GM18519 (cell line): ENCODE data around the gene CLEC20A.
"Not testable (repeated sequence)": the region's sequence is repeated elsewhere in the genome, so short reads cannot be mapped to it uniquely, and the experiment has no call there.

ENCODE experiments used
- ATAC-seq: cut with Tn5 transposase; IDR thresholded peaks from one replicate; pipeline ENCODE4 v1.9.1; 2021; ENCODE audit warnings: mild to moderate bottlenecking, moderate library complexity; ENCODE audit not compliant: unreplicated experiment, low FRiP score

CLEC20A gene

DNA sequence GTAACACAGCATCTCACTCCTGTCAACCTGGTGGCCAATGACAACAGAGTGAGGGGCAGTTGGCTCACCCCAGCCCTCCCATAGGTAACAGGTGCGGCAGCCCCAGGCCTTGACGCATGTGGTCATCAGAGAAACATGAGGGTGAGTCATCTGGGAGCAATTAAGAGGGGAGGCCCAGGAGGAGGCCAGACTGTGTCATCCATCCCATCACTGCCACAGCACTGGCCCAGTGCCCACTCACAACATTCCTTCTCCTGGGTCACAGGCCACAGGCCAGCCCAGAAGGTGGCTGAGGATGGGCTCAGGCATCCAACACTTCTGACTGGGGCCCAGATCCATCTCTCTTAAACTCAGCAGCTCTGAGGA, 33.3 kb upstream of the CLEC20A start:
- no peak for ATAC-seq

DNA sequence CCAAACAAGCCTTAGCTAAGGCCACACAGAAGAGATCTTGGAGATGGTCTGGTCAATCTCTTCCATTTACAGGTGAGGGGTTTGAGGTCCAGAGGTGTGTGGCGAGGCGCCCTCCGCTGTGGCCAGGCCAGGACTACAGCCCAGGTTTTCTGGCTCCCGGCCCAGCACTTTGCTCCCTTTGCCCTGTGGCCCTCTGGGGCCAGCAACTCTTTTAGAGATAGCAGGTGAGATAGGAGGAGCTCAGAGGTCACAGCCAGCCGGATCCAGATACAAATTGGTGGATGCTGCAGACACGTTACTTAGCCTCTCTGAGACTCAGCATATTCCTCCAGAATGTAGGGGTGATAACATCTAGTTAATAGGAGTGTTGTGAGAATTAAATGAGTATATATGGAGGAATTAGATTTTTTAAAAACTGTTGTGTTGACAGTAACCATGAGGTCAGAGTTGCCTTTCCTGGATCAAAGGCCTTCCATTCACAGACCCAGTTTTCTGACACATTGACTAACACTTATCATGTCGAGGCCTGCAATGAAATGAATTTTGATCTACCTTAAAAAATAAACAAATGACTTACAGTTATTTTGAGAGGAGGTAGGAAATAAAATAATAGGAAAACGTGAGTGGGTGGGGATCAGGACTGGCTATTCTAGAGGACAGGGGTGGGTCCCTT, 32.7 kb upstream of the CLEC20A start:
- ATAC-seq, result no peak

DNA sequence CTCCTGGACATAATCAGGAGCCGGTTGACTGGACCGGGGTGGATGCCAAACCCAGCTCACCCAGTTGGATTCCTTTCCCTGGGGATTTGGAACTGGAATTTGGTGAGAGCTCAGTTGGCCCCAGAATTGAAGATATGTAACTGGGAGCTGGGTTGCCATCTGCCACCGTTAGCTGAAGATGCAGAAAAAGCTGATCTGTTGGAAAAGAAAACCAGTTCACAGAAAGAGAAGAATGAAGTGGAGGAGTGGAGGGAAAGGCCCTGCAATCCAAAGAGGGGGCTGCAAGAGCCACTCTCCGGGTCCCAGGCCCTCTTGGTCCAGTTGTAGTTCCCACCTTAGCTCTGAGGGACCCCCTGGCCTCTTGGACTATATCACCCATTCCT, 32.2 kb upstream of the CLEC20A start:
- no peak for ATAC-seq

DNA sequence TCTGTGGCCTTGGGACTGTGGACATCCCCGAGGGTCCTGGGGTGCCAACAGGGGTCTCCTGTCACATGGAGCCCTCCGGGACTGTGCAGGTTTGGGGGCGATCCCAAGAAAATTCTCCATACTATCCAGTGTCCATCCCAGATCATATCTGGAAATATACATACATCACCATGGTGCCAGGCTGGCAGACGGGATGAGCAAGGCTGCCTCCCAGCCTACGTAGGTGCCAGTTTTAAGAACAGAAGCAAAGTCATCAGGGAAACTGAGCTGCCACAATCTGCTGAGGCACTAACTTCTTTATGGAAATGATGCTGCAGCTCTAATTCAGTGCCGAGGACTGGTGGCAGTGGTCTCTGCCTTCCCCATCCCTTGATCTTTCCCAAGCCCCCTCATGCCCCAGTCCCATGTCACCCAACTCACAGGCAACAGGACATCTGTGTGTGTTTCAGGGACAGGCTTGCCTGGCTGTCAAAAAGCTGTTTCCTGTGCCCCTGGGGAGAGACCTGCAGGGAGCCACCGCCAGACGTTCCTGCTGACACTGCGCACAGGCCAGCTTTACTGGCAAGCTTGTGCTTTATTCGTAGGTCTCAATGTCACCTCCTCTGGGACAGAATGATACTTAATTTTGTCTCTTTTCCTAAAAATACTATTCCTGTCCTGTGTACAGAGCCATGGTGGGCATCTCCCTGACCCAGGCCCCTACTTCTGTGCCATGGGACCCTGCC, 31.6 kb upstream of the CLEC20A start:
- no peak for ATAC-seq

DNA sequence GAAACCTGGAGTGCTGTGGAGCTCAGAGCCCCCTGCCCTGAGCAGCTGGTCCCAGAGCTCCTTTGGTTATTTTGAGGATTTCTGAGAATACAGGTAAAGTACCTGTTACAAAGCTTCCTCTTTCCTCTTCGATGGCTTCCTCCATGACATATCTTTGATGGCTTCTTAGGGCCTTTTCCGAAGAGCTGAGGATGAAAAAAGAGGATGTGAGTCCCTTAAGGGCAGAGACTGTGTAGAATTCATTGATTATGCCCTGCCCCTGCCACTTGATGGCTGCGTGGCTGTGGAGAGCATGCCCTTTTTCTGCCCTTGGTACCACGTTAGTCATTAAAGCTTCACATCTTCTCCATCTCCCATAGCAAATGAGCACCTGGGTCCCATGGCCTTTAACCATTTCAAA, 30.4 kb upstream of the CLEC20A start:
- ATAC-seq, result no peak

DNA sequence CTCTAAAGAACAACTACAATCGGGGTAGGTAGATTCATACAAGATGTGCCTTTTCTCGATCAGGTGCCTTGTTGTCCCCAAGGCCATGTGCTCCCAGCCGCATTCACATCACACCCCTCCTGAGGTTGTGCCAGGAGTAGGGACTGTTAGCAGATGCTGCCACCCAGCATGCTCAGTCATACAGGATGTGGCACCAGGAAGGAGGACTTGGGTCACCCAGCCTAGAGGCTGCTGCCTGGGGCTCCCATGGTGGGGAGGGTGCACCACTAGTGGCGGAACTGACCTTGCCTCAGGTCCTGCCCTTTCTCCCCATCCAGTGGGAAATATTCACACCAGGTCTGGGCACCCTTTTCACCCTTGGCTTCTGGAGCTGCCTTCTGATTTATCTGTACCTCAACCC, 24.5 kb upstream of the CLEC20A start:
- no peak for ATAC-seq

DNA sequence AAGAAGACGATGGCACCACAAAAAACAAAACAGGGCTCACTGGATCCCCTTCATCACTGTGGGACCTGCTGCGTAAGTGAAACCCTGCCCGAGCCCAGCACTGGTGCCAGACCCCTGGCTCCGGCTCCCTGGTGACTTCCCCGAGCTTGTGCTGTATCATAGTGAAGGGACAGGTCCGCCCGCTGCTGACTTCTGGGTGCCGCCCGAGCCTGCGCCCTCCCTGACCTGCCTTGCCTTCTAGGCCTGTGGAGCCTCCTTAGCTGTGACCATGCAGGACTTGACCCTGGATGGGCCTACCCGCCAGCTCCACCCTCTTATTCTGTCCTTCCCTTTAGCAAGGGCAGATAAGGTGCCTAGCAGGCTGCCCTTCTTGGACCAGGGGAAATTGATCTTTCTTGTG, 24.0 kb upstream of the CLEC20A start:
- ATAC-seq, result no peak

DNA sequence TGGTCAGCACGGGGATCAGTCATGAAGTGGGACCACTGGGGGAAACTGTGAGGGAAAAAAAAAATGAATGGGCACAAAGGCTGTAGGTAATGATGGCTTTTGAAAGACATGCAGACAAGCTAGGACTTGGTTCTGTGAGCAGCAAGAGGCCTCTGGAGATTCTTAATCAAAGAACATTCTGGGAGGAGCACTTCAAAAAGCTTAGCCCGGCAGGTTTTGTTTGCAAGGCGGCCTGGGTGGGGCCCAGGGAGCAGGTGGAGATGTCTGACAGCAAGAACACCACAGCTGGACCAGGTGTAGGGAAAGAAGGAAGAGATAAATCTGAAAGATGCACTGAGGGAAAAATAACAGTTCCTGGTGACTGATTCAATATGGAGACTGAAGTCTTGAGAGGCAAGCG, 22.1 kb upstream of the CLEC20A start:
- ATAC-seq, result no peak

DNA sequence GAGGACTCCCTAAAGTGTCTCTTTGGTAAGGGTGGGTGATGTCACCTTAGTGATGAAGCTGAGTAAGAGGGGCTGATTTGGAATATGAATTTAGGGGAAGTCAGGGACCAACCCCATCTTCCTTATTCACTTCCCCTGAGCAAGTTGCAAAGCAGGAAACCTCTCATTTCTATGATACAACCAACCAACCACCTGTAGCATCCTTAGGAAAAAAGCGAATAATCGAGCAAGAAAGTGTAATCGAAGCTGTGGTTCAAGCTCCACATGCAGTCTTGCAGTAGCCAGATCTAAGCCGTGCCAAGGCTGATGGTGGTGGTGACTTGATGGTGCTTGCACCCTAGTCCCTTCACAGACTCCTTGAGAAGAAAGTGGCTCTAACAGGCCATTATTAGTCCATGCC, 19.3 kb upstream of the CLEC20A start:
- ATAC-seq, result no peak

DNA sequence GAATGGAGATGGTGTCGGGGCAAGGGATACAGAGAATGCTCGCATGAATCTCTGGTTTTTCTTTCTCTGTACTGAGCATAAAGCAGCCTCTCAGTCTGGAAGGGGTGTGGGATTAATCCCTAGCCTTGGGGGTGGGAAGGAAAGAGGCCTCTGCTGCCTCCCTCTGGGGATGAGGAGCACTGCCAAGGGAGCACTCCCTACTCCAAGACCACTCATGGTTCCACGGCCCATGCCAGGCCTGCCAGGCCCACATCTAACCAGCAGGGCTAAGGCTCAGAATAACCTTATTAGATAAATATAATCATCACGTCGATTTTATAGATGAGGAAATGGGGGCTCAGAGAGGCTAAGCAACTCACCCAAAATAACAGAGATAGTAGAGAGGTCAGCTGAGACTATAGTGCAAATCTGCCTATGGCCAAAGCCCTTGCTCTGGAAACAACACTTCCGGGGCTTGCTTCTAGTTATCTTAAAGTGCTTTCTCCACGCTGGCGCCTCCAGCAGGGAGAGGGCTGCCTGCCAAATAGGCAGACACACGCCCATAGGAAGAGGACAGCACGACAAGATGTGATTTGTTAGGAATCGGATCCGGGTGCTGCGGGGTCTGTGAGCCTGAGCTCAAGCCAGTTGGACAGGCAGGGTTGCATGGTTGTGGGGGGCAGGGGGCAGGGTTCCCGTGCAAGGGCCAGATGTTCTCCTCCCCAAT, 16.7 kb upstream of the CLEC20A start:
- no peak for ATAC-seq

DNA sequence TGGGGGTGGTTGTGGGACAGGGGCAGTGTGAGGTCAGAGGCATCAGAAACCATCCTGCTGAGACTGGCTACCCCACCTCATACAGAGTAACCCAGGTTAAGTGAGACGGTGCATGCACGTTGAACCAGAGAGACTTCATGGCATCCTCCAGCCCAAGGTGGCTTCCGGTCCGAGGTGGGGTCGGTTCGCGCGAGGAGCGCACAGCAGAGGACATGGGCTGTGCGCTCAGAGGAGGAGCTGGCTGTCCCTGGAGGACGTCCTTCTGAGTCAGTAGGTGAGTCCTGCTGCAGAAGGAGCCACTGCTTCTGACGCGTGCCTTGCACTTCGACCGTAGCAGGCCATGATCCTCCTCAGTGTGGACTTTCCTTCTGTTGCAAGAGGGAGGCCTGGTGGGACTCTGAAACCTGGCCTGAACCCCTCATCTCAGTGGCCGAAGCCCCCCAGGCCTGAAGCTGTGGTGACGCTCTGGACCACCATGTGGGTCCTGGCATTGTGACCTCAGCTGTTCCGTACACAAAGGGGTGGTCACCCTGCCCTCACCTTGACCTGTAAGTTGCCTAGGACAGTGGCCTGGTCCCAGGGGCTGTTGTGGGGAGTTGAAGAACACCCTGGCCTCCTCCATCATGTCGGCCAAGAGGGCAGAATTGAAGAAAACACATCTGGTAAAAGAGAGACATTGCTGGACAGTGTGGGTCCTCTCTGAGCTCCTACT, 16.0 kb upstream of the CLEC20A start, which contains the start of gene TEX35:
TEX35 (plus strand) TSS at position 544 of the 712 bp plus-strand sequence; CDS start at position 624, 80 bp downstream.
- no peak for ATAC-seq

DNA sequence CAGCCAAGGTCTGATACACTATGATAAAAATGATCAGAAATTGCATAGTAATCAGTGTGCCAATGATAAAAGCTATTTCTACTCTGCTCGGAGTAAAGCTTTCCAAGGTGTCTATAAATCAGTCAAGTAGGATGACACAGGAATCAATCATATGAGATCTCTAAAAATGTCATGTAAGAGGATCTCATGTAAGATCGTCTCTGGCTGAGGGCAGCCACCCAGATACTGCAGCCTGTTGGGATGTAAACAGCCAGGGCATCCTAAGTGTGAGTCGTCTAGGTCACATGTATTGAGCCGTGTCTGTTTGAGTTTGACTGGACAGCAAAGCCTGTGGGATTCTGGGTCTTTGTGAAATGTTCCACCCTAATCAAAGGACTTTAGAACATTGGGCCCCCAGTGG, 13.4 kb upstream of the CLEC20A start:
- no peak for ATAC-seq

DNA sequence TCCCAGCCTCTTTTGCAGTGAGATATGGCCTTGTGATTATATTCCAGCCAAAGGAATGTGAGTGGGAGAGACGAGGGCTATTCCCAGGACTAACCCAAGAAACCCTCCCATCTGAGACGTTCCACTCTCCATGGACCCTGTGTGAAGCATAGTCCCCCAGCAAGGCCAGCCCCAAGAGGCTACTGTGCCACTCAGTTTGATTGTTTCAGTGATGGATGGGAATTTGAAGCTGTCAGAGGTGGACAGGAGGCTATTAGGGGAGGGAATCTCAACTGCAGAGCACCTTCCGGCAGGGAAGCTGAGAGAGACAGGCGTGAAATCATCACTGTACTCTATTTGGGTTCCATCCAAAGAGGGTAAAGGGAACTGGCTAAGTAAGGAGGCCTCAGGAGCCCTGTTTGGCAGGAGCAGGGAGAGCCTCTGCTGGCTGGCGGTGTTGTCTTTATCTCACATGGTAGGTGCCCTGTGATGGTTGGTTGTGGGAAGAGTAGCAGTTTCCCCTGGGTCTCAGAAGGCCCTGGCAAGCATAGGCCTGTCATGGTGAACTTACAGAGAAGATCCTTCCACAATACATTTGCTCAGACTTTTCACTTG, 12.7 kb upstream of the CLEC20A start:
- ATAC-seq, result no peak

DNA sequence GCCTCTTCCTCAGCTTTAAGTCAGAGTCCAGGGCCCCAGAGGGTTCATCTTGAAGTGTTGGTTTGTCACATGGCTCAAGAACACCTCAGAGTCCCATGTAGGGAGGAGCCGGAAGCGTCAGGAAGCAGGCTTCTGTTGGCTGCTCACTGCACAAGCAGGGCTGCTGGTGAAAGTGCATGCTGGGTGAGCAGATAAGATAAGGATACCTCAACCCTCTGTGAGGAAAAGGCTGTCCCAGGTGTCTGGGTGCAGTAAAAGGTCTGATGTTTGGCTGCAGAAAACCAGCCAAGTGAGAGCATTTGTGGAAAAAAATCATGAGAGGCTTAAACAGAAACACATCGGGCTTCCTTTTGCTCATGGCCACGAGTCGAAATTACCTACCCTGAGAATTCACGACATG, 9.9 kb upstream of the CLEC20A start:
- ATAC-seq, result no peak

DNA sequence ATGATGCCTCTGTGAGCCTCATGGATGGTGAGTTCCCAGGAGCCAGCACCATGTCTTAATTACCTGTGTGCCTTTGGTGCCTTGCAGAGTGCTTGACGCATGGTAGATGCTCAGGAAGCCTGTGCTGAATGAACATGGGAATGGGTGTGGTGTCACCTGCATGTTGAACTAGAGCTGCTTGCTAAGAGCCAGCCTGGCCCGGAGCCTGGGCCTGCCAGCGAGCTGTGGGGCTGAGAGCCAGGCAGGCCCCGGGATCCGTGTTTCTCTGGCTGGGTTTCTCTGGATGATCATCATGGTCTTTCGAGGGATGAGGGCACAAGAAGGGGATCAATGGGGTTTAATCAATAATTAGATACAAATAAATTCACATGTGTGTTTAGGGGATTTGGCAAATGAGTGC, 9.4 kb upstream of the CLEC20A start:
- no peak for ATAC-seq

DNA sequence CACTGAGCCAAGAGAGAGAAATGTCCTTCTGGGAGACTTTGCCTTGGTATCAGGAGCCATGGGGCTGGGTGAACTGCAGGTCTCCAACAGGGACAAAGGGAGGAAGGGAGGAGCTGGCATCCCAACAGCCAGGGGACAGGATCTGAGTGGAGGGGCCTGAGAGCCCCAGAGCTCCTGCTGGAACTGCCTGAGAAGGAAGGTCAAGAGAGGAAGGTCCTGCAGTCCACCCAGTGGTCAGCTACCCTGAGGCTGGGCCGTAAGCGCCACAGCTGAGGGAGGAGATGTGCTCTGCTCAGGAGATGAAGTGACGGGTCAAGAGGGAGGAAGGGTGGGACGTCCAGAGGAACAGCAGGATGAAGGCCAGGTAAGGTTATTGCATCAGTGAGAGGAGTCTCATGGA, 7.5 kb upstream of the CLEC20A start:
- ATAC-seq, result no peak

DNA sequence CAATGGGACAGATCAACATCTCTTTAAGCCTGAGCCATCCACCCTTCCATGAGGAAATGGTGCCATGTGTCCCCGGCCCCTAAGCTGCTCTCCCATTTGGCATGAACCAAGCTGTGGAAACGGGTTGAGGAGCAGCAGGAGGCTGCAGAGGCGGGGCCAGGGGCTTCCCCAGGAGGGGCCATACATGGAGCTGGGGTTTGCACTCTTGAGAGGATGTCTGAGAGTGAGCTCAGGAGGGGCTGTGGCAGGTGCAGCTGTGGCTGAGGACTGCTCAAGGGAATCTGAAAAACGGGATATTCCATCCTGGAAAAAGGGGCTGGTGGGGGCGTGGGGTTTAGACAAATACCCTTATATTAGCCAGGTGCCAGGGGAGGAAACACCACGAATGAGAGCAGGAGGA, 7.1 kb upstream of the CLEC20A start:
- no peak for ATAC-seq

DNA sequence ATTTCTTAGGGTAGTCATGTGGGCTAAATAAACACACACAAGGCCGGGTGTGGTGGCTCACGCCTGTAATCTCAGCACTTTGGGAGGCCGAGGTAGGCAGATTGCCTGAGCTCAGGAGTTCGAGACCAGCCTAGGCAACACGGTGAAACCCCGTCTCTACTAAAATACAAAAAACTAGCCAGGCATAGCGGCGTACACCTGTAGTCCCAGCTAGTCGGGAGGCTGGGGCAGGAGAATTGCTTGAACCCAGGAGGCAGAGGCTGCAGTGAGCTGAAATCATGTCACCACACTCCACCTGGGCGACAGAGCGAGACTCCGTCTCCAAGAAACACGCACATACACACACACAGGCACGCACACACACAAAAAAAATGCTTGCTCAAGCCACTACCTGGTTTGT, 6.6 kb upstream of the CLEC20A start:
- ATAC-seq, result not testable (repeated sequence)

DNA sequence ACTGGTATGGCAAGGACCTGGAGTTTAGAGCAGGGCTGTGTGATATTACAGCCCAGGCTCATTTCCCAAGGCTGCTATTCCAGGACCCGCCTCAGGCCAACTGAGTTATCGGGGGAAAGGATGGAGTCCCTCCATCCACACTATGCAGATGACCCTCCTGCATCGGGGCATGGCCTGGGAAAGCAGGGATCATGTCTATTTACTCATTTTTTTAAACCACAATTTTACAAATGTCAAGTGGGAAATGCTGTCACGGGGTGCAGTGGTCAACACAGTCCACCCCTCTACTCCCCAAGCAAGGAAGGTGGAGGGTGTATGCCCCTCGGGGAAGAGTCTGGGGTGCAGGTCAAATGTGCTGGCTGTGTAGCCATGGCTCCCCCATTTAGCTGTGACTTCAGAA, 6.1 kb upstream of the CLEC20A start:
- ATAC-seq, result no peak

DNA sequence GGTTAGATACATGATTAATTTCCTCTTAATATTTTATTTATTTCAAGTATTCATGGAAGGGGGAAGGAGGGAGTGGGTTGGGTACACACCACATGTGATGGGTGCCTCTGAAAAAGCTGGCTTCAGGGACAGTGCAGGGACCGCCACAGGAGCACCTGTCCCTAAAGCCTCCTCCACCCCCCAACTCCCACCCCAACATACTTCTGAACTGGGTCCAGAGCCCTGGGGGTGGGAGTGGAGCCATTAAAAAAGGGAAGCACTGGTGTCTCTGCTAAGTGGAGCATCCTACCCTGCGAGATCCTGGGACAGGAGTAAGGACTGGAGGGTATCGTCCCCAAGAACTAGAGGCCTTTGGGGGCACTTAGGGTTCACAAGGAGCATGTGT, 5.6 kb upstream of the CLEC20A start:
- no peak for ATAC-seq
